Measurements from ENCODE around the gene CCNQ.

The CCNQ gene

DNA sequence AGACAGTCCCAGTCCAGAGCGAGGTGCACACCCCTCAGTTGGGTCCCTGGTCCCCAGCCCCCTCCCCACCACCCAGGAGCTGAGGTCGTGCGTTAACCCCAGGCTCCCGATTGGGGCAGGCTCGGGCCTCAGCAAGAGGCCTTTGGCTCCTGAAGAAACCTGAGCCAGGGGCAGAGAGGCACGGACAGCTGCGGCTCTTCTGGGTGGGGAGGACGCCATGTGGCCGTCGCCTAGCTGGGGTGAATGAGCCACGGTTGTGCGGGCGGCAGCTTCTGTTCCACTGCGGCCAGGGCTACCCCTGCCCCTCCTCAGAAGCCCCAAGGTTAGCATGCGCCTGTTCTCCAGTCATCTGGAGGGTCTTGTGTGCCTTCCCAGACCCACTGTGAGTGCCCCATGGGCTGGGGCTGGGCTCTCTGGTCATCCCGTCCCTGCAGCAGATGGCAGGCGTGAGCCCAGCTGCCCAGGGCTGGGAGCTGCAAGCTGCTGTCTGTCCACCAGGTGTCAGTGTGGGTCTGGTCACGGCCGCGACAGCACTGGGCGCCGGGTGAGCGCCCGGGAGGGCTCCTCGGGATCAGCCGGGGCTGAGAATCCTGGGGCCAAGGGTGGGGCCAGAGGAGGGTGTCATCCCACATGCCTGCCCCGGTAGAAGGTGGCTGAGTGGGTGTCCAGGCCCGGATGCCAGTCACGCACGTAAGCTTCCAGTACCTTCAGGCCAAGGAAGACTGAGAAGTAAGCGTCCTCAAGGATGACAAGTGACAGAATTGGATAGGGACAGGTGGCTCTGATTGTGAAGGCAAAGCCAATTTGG is 59.6 kb downstream of the CCNQ start:
- Histone ChIP-seq H3K27me3 (ENCODE audit: insufficient read depth, poor library complexity, severe bottlenecking) (no peaks in the 10 kb centered on the region), H3K4me3 (replicated peaks; ENCODE audit: insufficient read depth, low read length) (no peak overlapping the region), H3K27ac (replicated peaks) (no peak overlapping the region)
- TF ChIP-seq, protein P1, sequence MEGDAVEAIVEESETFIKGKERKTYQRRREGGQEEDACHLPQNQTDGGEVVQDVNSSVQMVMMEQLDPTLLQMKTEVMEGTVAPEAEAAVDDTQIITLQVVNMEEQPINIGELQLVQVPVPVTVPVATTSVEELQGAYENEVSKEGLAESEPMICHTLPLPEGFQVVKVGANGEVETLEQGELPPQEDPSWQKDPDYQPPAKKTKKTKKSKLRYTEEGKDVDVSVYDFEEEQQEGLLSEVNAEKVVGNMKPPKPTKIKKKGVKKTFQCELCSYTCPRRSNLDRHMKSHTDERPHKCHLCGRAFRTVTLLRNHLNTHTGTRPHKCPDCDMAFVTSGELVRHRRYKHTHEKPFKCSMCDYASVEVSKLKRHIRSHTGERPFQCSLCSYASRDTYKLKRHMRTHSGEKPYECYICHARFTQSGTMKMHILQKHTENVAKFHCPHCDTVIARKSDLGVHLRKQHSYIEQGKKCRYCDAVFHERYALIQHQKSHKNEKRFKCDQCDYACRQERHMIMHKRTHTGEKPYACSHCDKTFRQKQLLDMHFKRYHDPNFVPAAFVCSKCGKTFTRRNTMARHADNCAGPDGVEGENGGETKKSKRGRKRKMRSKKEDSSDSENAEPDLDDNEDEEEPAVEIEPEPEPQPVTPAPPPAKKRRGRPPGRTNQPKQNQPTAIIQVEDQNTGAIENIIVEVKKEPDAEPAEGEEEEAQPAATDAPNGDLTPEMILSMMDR (IDR thresholded peaks at IDR 0.05; ENCODE audit: insufficient read depth, low read length) = peak; percentile 75
- TF ChIP-seq POLR2AphosphoS5 (IDR thresholded peaks at IDR 0.05; ENCODE audit: low read depth) (no peak), GABPA (IDR thresholded peaks at IDR 0.05; ENCODE audit: low read depth) (no peak), SPI1 (IDR thresholded peaks at IDR 0.05; ENCODE audit: borderline replicate concordance, low read depth) (no peak)
- TF ChIP-seq, protein P2, sequence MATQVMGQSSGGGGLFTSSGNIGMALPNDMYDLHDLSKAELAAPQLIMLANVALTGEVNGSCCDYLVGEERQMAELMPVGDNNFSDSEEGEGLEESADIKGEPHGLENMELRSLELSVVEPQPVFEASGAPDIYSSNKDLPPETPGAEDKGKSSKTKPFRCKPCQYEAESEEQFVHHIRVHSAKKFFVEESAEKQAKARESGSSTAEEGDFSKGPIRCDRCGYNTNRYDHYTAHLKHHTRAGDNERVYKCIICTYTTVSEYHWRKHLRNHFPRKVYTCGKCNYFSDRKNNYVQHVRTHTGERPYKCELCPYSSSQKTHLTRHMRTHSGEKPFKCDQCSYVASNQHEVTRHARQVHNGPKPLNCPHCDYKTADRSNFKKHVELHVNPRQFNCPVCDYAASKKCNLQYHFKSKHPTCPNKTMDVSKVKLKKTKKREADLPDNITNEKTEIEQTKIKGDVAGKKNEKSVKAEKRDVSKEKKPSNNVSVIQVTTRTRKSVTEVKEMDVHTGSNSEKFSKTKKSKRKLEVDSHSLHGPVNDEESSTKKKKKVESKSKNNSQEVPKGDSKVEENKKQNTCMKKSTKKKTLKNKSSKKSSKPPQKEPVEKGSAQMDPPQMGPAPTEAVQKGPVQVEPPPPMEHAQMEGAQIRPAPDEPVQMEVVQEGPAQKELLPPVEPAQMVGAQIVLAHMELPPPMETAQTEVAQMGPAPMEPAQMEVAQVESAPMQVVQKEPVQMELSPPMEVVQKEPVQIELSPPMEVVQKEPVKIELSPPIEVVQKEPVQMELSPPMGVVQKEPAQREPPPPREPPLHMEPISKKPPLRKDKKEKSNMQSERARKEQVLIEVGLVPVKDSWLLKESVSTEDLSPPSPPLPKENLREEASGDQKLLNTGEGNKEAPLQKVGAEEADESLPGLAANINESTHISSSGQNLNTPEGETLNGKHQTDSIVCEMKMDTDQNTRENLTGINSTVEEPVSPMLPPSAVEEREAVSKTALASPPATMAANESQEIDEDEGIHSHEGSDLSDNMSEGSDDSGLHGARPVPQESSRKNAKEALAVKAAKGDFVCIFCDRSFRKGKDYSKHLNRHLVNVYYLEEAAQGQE (IDR thresholded peaks at IDR 0.05; ENCODE audit: insufficient replicate concordance, low read depth) = no peak
- DNase-seq (ENCODE audit: low read depth in 1 of 2, low spot score in 1 of 2) = peak; percentile 22 to 67

DNA sequence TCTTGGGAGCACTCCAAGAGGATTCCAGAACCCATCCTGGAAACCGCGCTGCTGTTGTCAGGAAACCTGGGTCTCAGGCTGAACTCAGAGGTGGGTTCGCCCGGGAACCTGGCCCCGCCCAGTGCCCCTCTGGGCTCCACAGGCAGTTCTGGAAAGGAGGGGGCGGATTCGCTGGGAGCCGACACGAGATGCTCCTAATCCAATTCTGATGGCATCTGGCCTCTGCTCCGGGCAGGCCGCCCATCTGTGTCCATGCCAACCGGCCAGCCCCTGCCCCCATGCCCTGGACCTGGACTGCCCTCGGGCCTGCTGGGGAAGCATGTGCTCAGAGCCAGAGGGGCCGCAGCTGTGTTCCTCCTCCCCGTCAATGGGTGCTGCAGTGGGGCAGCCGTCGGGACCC is 60.5 kb downstream of the CCNQ start:
- Histone ChIP-seq H3K27ac (replicated peaks) (no peak overlapping the region), H3K4me3 (replicated peaks; ENCODE audit: insufficient read depth, low read length) (no peak overlapping the region), H3K27me3 (ENCODE audit: insufficient read depth, poor library complexity, severe bottlenecking) (no peaks in the 10 kb centered on the region)
- TF ChIP-seq, protein P1 (IDR thresholded peaks at IDR 0.05; ENCODE audit: insufficient read depth, low read length) = no peak
- DNase-seq (ENCODE audit: low read depth in 1 of 2, low spot score in 1 of 2) = no peak
